RWPE1 (cell line): Measurements from ENCODE around the gene PRSS38.
A peak's percentile ranks its signal among the peaks of the same experiment; 100 is the strongest.

ENCODE experiments used
- CTCF ChIA-PET: fragments of 350-600 bp; sonication (Branson Sonifier 250); formaldehyde crosslinking; extraction: SDS; loops from one replicate; lab custom pipeline; 2021; lab: Yijun Ruan, JAX
- POLR2A ChIA-PET: fragments of 400-600 bp; formaldehyde crosslinking; extraction: SDS; loops from one replicate; lab custom pipeline; 2020; ENCODE audit warnings: antibody characterized with exemption; ENCODE audit not compliant: low non-redundant PET; lab: Yijun Ruan, JAX
- DNase-seq: peaks from one replicate; pipeline ENCODE4 v3.0.0; 2012; ENCODE audit warnings: low spot score
- H3K27ac ChIP-seq: fragments of 450-650 bp; 2 replicates; pipeline ENCODE4 v1.5.1; 2017
- TF ChIP-seq, protein P1 (sequence below): fragments of 450-650 bp; conservative IDR thresholded peaks from 2 replicates; pipeline ENCODE4 v1.5.1; 2017; ENCODE audit warnings: low read depth, mild to moderate bottlenecking

The PRSS38 gene

DNA sequence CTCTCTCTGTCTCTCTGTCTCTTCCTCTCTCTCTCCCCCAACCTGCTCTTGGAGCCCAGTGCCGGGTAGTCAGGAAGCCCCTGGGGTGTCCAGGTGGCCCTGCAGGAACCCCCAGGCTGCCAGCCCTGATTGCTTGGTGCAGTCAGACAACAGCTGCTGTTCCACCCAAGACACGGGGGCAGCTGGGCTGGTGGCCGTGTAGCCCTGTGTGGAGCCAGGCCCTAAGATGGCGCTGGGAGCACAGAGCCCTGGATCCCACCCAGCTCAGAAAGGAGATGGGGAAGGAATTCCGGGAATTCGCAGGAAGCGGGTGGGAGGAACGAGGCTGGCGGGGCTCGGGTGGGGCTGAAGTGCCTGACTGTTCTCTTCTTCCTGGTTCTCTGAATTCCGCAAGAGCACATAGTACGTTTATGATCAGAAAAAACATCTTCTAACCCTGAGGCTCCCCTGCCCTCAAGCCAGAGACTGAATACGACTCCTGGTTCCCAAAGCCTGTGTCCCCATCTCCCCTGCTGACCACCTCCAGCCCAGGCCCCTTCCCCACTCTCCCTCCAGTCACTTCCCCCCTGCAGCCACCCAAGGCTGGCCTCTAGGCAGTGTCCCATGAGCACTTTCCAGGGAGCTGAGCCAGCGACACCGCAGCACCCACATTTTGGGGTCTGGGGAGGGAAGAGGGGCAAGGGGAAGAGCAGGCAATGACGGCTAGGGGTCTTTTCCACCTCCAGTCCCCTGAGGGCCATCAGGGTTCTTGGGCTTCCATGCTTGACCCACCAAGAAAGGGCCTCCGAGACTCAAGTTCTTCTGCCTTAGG, 77.2 kb downstream of the PRSS38 start:
- ChIA-PET POLR2A (no interaction called here), CTCF (interaction anchor here (0.7 kb wide), 1 partner anchor 13 kb away, joined by 3 read pairs; no protein-coding TSS in a partner anchor)
- DNase-seq: no peak
- peak overlapping the region; percentile 21; the same call in 1 of the 2 replicates for H3K27ac ChIP-seq
- TF ChIP-seq, protein P1, sequence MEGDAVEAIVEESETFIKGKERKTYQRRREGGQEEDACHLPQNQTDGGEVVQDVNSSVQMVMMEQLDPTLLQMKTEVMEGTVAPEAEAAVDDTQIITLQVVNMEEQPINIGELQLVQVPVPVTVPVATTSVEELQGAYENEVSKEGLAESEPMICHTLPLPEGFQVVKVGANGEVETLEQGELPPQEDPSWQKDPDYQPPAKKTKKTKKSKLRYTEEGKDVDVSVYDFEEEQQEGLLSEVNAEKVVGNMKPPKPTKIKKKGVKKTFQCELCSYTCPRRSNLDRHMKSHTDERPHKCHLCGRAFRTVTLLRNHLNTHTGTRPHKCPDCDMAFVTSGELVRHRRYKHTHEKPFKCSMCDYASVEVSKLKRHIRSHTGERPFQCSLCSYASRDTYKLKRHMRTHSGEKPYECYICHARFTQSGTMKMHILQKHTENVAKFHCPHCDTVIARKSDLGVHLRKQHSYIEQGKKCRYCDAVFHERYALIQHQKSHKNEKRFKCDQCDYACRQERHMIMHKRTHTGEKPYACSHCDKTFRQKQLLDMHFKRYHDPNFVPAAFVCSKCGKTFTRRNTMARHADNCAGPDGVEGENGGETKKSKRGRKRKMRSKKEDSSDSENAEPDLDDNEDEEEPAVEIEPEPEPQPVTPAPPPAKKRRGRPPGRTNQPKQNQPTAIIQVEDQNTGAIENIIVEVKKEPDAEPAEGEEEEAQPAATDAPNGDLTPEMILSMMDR: no peak

DNA sequence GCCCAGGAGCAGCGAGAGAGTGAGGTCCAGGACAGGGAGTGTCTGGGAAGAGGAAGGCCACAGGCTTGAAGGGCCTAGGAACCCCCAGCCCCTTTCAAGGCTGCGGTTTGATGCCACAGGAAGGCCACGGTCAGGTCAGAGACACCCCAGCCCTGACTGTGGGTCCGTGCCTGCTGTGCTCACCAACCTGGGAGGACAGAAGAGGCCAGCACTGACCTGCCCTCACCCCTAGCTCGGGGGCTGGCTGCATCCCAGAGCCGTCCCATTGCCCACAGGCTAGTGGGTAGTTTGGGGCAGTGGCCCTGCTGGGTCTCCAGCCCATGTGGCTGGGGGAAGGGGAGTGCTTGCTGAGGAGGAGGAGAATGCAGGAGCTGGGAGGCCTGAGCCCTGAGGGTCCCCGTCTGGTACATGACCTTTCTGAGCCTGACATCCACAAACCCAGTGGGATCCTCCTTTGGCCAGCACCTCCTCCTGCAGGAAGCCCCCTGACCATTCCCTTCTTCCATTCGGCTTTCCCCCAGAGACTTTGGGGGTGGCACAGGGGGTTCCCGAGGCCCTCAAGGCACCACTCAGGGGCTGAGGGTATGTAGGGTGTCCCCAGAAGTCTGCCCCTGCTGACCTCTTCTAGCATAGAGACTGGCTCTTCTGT, 77.9 kb downstream of the PRSS38 start:
- H3K27ac ChIP-seq: no peak overlapping the region; the same call in 1 of the 2 replicates
- DNase-seq: no peak
- POLR2A ChIA-PET: no interaction called here
- TF ChIP-seq, protein P1: no peak
- CTCF ChIA-PET: no interaction called here

- TF ChIP-seq, protein P1: no peak
- ChIA-PET POLR2A (no interaction called here), CTCF (no interaction called here)
- no peak for DNase-seq
- H3K27ac ChIP-seq: no peak overlapping the region
These were observed 78.7 kb downstream of the PRSS38 start for GRCh38 chr1:227893949-227894721.

- ChIA-PET POLR2A (no interaction called here), CTCF (no interaction called here)
- no peak for DNase-seq
- TF ChIP-seq, protein P1: no peak
- H3K27ac ChIP-seq: no peak overlapping the region; the same call in 1 of the 2 replicates
These were observed 79.5 kb downstream of the PRSS38 start for GRCh38 chr1:227894831-227895451.
